ENCODE results near the gene CD8A.
"Not testable (repeated sequence)": the region's sequence is repeated elsewhere in the genome, so short reads cannot be mapped to it uniquely, and the experiment has no call there.

CD8A gene

DNA sequence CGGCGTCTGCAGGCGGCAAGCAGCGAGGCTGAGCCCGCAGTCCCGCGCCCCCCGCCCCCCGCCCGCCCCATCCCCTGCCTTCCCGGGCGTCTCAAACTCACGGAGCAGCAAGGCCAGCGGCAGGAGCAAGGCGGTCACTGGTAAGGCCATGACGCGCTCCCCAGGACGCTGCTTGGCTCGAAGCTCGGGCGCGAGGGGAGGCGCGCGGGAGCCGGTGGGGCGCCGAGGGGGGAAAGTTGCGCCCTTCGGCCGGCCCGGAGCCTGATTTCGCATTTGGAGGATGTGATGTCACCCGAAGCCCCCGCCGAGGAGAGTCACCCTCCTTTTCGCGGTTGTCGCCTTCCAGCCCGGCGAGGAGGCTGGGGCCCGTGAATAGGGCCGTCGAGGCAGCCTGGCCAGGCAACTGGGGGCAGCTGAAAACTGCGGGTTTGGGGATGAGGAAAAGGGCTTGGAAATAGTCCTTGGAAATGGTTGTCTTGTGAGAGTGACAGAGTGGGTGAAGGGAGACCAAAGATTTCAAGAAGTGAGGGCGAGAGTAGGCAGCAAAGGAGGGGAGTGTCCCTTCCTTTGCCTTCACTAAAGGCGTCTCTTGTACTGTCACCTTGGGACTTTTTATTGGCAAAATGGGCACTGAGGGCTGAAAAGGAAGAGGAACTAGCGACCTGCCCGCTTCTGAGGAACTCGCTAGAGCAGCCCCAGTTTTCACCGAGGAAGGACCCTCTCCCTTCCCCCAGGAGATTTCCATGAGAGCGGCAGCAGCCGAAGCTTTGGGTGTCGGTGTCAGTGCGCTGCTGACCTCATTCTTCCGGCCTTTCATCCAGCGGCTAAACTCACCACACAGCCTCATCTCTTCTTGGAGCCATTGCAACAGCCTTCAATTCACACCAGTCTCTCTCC is at the start of gene CD8A:
CD8A (minus strand) TSS at position 238 of the 897 bp plus-strand sequence; CDS start at position 150, 88 bp downstream.
- peak; percentile 87 for DNase-seq

DNA sequence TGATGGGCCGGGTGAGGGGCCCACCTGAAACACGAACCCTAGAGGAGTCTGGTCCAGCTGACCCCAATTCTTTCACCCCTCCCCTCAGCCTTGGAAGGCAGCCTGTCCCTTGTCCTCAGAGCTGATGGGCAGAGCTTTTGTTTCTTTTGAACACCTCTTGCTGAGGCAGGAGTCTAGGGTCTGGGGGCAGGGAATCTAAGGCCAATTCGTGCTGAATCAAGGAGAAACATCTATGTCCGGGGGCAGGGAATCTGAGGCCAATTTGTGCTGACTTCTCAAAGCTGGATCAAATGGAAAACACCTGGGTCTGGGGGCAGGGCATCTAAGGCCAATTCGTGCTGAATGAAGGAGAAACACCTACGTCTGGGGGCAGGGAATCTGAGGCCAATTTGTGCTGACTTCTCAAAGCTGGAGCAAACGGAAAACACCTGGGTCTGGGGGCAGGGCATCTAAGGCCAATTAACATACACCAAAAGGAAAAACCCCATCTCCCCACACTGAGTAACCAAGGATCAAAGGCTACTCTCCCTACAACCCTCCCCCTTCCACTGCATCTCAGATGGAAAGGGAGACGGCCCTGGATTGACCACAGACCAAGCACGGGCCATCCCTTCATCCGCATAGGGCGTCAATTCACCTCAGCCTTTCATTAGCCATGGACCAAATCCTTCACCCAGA is 49.3 kb upstream of the CD8A start:
- not testable (repeated sequence) for DNase-seq

DNA sequence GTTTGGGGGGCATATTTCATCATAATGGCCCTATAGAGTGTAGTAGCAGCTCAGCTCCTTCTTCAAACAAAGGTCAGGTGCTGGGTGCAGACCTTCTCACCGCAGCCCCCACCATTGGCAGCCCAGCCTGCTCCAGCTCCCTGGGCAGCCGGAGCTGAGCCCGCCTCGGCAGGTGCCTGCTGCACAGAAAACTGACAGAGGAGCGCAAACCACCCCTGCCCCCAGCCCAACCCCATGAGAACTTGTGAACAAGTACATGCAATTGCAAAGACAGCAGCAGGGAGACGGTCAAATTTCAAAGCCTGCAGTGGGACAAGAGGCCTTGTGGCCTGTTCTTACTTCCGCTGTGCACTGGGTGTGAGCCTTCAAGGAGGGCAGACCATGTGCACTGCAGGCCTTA is 48.7 kb upstream of the CD8A start:
- not testable (repeated sequence) for DNase-seq

DNA sequence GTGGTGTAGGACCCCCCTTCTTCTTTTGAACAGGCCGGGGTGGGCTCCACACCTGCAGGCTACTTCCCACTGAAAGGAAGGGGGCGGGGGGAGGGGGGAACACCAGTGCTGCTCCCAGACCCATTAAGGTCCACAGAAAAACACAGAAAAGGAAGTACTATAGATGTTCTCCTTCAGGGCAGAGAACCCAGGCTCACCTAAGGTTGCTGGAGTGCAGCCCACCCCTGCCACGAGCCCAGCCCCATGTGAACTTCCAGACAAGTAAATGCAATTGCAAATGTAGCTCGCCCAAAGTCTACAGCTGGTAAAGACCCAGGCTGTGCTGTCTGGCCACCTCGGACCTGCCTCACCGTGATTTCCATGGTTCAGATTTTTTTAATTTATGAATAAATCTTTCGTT is 47.0 kb upstream of the CD8A start:
- not testable (repeated sequence) for DNase-seq

DNA sequence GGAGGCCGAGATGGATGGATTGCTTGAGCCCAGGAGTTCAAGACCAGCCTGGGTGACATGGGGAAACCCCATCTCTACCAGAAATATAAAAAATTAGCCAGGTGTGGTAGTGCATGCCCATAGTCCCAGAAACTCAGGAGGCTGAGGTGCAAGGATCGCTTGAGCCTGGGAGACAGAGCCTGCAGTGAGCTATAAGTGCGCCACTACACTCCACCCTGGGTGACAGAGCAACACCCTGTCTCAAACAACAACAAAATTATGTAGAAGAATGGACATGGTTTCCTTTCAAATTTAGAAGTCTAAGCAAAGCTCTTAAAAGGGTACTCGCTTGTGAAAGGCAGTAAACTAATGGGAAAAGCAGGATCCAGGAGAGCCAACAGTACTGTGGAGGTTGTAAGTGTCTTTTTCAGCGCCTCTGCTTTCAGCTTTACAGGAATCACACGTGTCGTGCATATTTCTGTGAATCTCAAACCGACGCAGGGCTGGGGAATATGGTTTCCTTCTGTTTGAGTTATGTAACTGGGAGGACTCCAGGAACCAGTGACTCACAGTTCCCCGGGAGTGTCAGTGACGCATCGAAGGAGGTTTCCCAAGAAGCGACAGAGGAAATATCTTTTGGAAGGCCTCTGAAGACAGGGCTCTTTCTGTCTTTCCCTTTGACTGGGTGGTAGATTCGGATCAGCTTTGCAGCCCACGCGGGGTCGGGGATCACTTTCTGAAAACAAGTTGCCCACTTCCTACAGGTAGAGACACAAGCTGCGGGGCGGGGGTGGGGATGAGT is 46.4 kb upstream of the CD8A start:
- not testable (repeated sequence) for DNase-seq

DNA sequence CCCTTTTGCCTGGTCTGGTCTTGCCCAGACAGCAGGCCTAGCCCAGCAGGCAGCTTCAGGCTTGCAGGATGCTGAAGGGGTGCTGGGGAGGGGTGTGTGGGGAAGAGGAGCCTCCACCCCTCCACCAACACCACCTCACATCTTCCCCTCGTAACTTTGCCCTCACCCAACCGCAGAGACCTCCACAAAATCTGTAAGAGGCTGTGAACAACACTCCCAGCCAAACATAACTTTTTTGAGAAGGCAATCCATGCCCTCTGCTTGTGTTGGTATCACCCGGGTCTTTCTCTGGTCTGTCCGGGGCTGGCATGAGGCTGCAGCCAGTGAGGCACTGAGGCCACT is 44.8 kb upstream of the CD8A start:
- not testable (repeated sequence) for DNase-seq

DNA sequence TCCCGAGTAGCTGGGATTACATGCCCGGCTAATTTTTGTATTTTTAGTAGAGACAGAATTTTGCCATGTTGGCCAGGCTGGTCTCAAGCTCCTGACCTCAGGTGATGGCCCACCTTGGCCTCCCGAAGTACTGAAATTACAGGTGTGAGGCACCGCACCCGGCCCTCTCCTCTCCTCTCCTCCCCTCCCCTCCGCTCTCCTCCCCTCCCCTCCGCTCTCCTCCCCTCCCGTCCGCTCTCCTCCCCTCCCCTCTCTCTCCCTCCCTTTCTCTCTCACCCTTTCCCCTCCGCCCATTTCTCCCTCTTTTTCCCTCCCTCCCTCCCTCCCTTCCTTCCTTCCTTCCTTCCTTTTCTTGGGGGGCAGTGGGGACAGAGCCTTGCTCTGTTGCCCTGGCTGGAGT is 42.6 kb upstream of the CD8A start:
- no peak for DNase-seq

DNA sequence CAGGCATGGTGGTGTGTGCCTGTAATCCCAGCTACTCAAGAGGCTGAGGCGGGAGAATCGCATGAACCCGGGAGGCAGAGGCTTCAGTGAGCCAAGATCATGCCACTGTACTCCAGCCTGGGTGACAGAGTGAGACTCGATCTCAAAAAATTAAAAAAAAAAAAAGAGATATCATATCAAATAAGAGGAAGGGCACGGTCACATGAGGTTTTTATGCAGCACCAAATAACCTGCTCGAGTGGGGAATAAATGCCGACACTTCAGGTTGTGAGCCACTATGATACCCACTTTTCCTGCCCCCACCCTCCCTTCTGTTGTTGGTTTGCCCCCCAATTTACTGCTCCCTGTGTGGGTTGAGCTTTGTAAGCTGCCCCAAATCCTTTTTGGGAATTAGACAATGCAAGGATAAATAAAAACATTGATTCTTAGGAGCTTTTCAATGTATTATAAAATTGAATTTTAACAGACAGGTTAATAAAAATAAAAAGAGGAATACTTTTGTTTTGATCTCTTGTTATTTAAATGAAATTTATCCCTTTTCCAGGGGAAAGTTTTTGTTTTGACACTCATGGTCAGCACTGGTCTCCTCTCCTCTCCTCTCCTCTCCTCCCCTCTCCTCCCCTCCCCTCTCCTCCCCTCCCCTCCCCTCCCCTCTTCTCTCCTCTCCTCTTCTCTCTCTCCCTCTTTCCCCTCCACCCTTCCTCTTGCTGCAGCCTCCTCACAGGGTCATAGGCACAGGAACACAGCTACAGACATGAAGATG is 41.8 kb upstream of the CD8A start:
- no peak for DNase-seq

DNA sequence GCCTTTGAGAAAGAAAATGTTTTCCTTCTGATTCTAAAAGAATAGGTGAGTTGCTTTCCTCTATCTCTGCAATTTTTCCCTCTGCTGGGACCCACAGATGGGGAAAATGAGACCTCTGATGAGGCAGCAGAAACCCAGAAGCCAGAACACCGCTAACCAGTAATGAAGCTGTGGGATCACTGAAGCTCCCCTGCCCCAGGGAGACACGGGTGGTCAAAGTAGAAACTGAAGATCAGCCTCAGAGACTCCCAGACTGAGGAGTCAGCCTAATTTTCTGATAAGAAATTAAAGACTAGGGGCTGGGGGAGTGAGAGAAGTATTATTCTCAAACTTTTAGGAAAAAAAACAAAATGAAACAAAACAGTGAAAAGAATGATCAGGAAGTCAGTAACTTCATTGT is 40.8 kb upstream of the CD8A start:
- DNase-seq: no peak

DNA sequence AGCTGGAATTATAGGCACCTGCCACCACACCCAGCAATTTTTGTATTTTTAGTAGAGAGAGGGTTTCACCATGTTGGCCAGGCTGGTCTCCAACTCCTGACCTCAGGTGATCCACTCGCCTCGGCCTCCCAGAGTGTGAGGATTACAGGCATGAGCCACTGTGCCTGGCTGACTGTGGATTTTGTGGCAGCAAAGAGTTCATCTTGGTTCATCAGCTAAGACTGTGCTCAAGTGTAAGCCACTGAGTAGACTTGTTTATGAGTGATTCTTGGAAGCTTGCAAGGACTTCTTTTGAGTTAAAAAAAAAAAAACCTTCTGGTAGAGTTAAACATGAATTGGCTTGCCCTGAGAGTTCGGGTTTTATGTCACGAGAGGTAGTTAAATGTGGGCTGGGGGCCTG is 36.2 kb upstream of the CD8A start:
- no peak for DNase-seq

DNA sequence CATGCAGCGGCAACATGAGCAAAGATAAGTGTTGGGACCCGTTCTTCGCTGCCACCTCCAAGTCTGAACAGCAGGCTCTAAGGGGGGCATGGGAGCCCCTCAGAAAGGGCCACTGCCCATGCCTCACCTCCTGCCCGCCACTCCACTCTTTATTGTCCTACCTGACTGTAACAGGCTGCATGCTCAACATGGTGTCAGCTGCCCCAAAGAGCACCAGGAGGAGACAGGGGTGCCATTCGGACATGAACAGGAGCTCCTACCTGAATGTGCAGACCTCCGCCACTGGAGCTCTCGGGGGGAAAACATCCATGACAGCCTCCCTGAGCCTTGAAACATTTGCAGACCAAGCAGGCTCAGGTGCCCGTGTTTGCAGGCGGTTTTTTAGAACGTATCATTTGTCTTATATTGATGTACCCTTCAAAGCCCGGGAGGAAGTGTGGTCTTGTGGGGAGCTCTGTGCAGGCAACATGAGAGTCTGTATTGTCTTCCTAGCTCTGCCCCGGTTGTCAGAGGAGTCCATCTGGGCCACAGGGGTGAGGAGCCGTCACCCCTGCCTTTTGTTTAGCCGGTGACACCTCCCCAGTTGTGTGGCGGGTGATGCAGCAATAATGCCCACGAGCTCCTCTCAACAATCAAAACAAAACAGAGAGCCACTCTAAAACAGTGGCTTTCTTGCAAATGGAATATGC is 35.1 kb upstream of the CD8A start:
- DNase-seq: peak; percentile 82

DNA sequence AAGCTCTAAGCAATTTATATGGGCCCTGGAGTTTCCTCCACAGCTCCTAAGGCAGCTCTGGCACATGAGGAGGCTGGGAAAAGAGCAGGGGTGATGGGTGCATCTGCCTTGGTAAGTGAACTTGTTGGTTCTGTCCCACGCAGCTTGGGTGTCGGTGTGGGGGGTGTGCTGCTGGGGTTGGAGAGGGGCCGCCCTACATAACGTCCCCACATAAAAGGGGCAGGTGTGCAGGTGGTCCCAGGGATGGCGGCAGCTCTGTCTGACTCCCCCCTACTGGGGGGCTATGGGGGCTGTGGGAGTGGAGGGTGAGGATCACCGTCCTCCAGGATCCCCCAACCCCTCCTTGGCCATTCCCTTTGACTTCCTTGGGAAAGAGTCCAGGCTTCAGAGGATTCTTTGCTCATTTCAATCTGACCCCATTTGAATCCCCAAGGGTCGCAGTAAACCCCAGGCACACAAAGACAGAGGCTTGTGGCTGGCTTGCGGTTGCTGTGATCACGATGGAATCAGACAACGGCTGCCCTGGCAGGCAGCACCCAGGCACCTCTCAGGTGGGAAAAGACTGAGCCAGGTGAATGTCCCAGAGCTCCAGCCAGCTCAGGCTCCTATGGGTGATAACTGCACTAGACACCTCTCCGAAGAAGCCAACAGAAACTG is 34.5 kb upstream of the CD8A start:
- DNase-seq: no peak

DNA sequence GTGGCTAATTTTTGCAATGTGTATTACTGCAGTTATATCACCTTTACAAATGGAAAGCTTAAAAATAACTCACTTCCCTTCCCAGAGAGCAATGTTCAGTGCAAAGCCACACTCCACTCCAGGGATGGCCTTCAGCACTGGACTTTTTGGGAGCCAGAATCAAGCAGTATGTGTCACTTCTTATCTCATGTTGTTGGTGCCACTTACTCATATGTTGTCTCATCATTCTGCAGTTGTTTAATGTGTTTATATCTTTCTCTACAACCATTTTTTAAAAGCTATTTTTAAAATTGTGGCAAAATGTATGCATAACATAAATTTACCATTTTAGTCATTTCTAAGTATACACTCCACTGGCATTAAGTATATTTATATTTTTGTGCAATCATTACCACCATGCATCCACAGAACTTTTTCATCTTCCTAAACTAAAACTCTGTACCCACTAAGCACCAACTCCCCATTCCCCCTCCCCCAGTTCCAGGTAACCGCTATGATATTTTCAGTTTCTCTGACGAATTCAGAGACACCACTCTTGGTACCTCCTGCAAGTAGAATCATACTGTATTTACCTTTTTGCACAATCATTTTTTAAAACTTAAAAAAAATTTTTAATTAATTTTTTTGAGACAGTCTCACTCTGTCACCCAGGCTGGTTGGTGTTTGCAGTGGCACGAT is 32.1 kb upstream of the CD8A start:
- DNase-seq: no peak

DNA sequence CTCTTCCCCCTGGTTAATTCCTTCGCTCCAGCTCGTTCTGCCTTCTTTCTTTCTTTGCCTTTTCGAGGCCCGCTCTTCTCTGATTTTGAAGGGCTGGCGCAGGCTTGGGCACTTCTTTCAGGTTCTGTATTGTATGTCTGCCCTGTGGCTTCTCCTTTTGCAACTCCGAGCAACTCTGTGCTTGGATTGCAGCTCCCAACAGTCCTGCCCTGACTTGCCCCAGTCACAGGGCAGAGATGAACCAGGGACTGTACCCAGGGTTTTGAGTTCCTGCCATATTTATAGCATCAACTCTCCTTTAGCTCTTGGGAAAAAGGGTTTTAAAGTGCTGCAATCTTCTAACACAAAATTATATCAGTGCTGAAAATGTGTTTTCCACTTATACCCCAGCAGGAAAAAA is 31.1 kb upstream of the CD8A start:
- no peak for DNase-seq

DNA sequence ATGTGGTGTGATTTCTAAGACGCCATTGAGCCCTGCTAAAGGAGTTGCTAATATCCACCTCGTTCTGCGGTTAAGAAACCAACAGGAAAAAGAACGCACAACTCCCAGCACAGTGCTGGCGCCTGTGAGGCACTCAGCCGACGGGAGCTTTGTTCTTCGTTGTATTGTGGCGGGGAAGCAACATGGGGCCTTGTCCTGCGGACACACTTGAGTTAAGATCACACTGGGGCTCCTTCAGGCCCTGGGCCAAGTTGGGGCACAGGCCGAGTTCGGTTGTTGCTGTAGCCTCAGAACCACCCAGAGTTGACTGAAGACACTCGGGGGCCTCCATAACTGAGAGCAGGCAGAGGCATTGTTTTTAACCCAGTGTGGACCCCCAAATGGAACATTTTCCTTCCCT is 30.6 kb upstream of the CD8A start:
- DNase-seq: no peak

DNA sequence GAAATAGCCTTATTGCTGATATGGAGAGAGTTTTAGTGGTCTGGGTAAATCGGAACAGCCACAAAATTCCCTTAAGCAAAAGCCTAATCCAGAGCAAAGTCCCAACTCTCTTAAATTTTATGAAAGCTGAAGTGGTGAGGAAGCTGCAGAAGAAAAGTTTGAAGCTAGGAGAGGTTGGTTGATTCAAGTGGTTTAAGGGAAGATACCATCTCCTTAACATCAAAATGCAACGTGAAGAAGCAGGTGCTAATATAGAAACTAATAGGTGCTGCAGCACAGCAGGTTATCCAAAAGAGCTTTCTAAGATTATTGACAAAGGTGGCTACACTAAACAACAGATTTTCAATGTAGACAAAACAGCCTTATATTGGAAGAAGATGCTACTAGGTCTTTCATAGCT is 28.2 kb upstream of the CD8A start:
- no peak for DNase-seq

DNA sequence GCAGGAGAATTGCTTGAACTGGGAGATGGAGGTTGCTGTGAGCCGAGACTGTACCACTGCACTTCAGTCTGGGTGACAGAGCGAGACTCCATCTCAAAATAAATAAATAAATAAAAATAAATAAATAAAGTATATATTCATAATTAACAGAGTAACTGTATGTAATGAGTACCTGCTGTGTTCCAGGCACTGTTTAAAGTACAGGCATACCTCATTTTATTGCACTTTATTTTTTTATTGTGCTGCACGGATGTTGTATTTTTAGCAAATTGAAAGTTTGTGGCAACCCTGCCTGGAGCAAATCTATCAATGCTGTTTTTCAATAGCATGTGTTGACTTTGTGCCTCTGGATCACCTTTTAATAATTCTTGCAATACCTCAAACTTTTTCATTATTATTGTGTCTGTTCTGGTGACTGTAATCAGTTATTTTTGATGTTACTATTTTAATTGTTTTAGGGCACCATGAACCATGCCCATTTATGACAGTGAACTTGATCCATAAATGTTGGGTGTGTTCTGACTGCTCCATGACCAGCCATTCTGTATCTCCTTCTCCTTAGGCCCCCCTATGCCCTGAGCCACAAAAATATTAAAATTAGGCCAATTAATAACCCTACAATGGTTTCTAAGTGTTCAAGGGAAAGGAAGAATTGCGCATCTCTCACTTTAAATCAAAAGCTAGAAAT is 27.5 kb upstream of the CD8A start:
- DNase-seq: no peak

DNA sequence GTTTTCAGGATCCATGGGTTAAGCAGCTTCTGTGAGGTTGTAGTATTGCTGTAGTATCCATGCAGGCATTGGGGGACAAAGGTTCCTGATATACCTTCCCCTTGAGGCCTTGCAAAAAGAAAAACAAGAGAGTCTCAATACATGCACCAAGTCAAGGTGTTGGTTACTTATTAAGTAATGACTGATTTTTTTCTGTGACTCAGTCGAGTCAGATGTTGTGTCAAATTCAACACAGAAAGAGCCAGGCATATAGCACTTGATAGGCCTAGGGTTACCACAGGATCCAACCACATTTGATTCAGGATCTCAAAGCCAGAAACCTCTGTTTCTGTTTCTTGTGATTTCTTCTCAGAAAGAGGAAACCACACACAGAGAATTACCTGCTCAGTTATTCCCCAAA is 24.9 kb upstream of the CD8A start:
- DNase-seq: no peak

DNA sequence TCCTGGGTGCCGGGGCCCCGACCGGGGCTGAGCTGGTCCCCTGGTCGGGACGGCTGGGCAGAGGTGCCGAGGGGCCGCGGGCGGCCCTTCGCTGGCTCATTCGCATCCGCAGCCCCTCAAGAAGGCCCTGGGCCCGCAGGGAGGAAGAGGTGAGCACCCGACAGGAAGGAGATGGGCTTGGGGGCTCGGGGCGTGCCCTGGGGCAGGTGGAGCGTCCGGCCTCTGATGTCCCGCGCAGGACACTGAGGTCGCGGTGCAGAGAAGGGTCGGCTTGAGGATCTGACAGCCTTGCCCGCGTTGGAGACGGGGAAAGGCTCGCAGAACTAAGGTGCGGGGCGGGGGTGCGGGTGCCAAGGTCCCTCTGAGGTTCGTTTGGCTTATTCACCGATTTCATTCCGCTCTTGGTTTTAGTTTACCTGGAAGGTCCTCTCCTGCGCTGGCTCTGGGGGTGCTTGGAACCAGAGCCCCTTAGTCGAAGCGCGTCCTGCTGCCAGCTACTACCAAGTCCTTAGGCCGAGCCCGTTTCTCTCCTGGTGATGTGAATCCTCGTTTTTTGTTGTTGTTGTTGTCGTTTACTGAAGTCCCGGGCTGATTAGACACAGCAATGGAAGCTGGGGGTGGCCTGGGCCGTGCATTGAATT is 18.9 kb upstream of the CD8A start:
- DNase-seq: no peak
